Right lobe of liver (tissue), 4 donors: Measurements from ENCODE around the gene LTBP3.

Experiments used
- POLR2A ChIP-seq: fragments of 450-650 bp; IDR thresholded peaks from one replicate; pipeline ENCODE4 v1.6.1; 2017; ENCODE audit warnings: antibody characterized with exemption, mild to moderate bottlenecking
- TF ChIP-seq, protein P1 (sequence below), 4 donors: fragments of 200-600 bp in 3 of 4; fragments of 450-650 bp in 1 of 4; IDR thresholded peaks; one replicate each; pipeline versions ENCODE4 v1.5.1 to v1.8.0; 2016 to 2022; ENCODE audit warnings: antibody characterized with exemption in 4 of 4, mild to moderate bottlenecking in 2 of 4
- donor health status: DM: no; HTN: no; CAD: no.
- donor health status: DM: no; HTN: no; CAD: no.
- donor health status: DM: no; HTN: yes; CAD: no.

- TF ChIP-seq, protein P1, sequence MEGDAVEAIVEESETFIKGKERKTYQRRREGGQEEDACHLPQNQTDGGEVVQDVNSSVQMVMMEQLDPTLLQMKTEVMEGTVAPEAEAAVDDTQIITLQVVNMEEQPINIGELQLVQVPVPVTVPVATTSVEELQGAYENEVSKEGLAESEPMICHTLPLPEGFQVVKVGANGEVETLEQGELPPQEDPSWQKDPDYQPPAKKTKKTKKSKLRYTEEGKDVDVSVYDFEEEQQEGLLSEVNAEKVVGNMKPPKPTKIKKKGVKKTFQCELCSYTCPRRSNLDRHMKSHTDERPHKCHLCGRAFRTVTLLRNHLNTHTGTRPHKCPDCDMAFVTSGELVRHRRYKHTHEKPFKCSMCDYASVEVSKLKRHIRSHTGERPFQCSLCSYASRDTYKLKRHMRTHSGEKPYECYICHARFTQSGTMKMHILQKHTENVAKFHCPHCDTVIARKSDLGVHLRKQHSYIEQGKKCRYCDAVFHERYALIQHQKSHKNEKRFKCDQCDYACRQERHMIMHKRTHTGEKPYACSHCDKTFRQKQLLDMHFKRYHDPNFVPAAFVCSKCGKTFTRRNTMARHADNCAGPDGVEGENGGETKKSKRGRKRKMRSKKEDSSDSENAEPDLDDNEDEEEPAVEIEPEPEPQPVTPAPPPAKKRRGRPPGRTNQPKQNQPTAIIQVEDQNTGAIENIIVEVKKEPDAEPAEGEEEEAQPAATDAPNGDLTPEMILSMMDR (IDR thresholded peaks at IDR 0.05): peak; percentile 91 to 99 (median 99)
- TF ChIP-seq POLR2A: peak; percentile 26
Observed at GRCh38 chr11:65574109-65574810, 16.1 kb upstream of the LTBP3 start.
